Pancreas (tissue), 10 donors: ENCODE results near the gene CACNA2D3. TPM values are rescaled to one million over a fixed set of nuclear protein-coding genes. Genes with fewer than 3 reads are reported as not detected.

Experiments
- ATAC-seq, 4 donors: fragments of 200-7000 bp; cut with Tn5 transposase; one replicate each; pipeline versions ENCODE4 v1.8.0 to v1.9.1; 2020; ENCODE audit warnings: mild to moderate bottlenecking in 4 of 4, moderate library complexity in 4 of 4
- DNase-seq, 6 donors: peaks; one replicate each; pipeline ENCODE4 v3.0.0-alpha.2; 2020
- FAIRE-seq: peaks from 2 replicates; lab custom pipeline; 2012; peaks lifted over from hg19 to GRCh38; lab: Jason Lieb, UNC
- H3K27ac ChIP-seq, 4 donors: fragments of 200-600 bp; sonication (generic); 1 replicate in 3 of 4; 2 replicates in 1 of 4; pipeline versions ENCODE4 v1.5.0 to v1.8.0; 2020
- H3K27me3 ChIP-seq, 4 donors: fragments of 200-600 bp; one replicate each; pipeline ENCODE4 v1.8.0; 2021
- H3K36me3 ChIP-seq, 3 donors: fragments of 200-600 bp; sonication (generic) in 1 of 3; one replicate each; pipeline versions ENCODE4 v1.5.0 to v1.8.0; 2020 to 2021
- H3K4me1 ChIP-seq, 3 donors: fragments of 200-600 bp; one replicate each; pipeline ENCODE4 v1.8.0; 2021
- H3K4me3 ChIP-seq, 4 donors: fragments of 200-600 bp; sonication (generic) in 2 of 4; one replicate each; pipeline versions ENCODE4 v1.5.0 to v1.8.0; 2020 to 2021
- H3K9me3 ChIP-seq, 4 donors: fragments of 200-600 bp; one replicate each; pipeline ENCODE4 v1.8.0; 2021
- CTCF ChIP-seq, 4 donors: fragments of 200-600 bp; sonication (generic) in 3 of 4; IDR thresholded peaks; one replicate each; pipeline versions ENCODE4 v1.5.0 to v1.8.0; 2021; ENCODE audit warnings: antibody characterized with exemption in 4 of 4
- WGBS, 2 donors: extraction: QIAGEN DNeasy Blood & Tissue Kit; methylation state at CpG; one replicate each; pipeline ENCODE4 v1.1.7; 2013; 5-methylcytosine and 5-hydroxymethylcytosine counted together
- intact Hi-C, 3 donors: fragments of 100-400 bp; cut with DNase I; formaldehyde crosslinking; loops; one replicate each; pipeline versions ENCODE4 v1.11.1 to v1.14.2; 2022
- polyA plus RNA-seq, 2 donors: library from polyadenylated mRNA; stranded (reverse); fragments of 200-250 nt; gene quantifications; one replicate each; pipeline ENCODE4 v1.2.3, GENCODE V29; 2013
- total RNA-seq, 6 donors: library from RNA; stranded (reverse); fragmentation: NEBNext Ultra II Directional in 4 of 6; extraction: Animal tissue kit (Norgen Biotek cat#: 25700) in 4 of 6; gene quantifications; one replicate each; pipeline versions ENCODE4 v1.2.1 to v1.2.4, GENCODE V29; 2021 to 2023
- donor health status: healthy with polysubstance abuse.
- donor health status: DM: no; HTN: no; CAD: no; lungs with moderate emphysema.
- donor health status: DM: no; HTN: no; CAD: no.
- donor health status: control.
- donor health status: control.
- donor health status: Bipolar disorder and iron deficiency.
- donor health status: DM: yes; HTN: yes; CAD: no.
- donor health status: DM: no; HTN: no; CAD: no.
- donor health status: DM: no; HTN: no; CAD: no.
- donor health status: DM: yes; HTN: yes; CAD: no.

Gene CACNA2D3
- total and polyA plus RNA-seq, 8 donors: 0.19 to 0.75 (median 0.37) TPM; not detected in 2

- intact Hi-C loops: no loop called here
- no peak for FAIRE-seq
- H3K27me3 ChIP-seq: no peaks in the 10 kb centered on the region
- TF ChIP-seq CTCF (IDR thresholded peaks at IDR 0.05): no peak
- no peak for ATAC-seq
- no peaks in the 10 kb centered on the region for H3K9me3 ChIP-seq
- no peak overlapping the region for H3K4me3 ChIP-seq
- no peaks in the 10 kb centered on the region for H3K4me1 ChIP-seq
- DNase-seq: no peak
- no peak overlapping the region for H3K27ac ChIP-seq
- H3K36me3 ChIP-seq: no peaks in the 10 kb centered on the region
Measured at GRCh38 chr3:54476891-54477290, 354.5 kb downstream of the CACNA2D3 start.

GRCh38 chr3:54481606-54482365 lies 359.4 kb downstream of the CACNA2D3 start:
- intact Hi-C loops: no loop called here
- ATAC-seq: no peak
- Histone ChIP-seq H3K36me3 (no peaks in the 10 kb centered on the region), H3K4me1 (no peaks in the 10 kb centered on the region), H3K9me3 (no peaks in the 10 kb centered on the region), H3K4me3 (no peak overlapping the region), H3K27ac (no peak overlapping the region), H3K27me3 (peaks cover 0 to 5% (median 0%) of the 10 kb centered on the region in 4 donors)
- no peak for TF ChIP-seq CTCF (IDR thresholded peaks at IDR 0.05)
- 57 to 65% methylated on average over 8 of the region's 8 CpGs for WGBS, 2 donors
- DNase-seq: no peak
- no peak for FAIRE-seq

- 74 to 82% methylated on average over 6 of the region's 6 CpGs for WGBS, 2 donors
- intact Hi-C loops: no loop called here
Measured at GRCh38 chr3:54484334-54484733, 362.0 kb downstream of the CACNA2D3 start.

GRCh38 chr3:54486317-54486716 lies 364.0 kb downstream of the CACNA2D3 start:
- ATAC-seq (no peak), FAIRE-seq (no peak), DNase-seq (no peak)
- no peaks in the 10 kb centered on the region for H3K9me3 ChIP-seq
- peaks cover 0 to 5% (median 0%) of the 10 kb centered on the region in 4 donors for H3K27me3 ChIP-seq
- WGBS, 2 donors: 66 to 69% methylated on average over 1 of the region's 1 CpG
- H3K36me3 ChIP-seq: no peaks in the 10 kb centered on the region
- H3K27ac ChIP-seq: no peak overlapping the region
- no peak overlapping the region for H3K4me3 ChIP-seq
- H3K4me1 ChIP-seq: no peaks in the 10 kb centered on the region
- intact Hi-C loops: no loop called here
- no peak for TF ChIP-seq CTCF (IDR thresholded peaks at IDR 0.05)

More at GRCh38 chr3:54484334-54484733, 362.0 kb downstream of the CACNA2D3 start:
- H3K4me3 ChIP-seq: no peak overlapping the region
- H3K27me3 ChIP-seq: peaks cover 0 to 5% (median 0%) of the 10 kb centered on the region in 4 donors
- FAIRE-seq (no peak), DNase-seq (no peak), ATAC-seq (no peak)
- no peaks in the 10 kb centered on the region for H3K4me1 ChIP-seq
- no peak for TF ChIP-seq CTCF (IDR thresholded peaks at IDR 0.05)
- H3K9me3 ChIP-seq: no peaks in the 10 kb centered on the region
- H3K36me3 ChIP-seq: no peaks in the 10 kb centered on the region
- H3K27ac ChIP-seq: no peak overlapping the region

GRCh38 chr3:54488297-54488696 lies 365.9 kb downstream of the CACNA2D3 start:
- ATAC-seq (no peak), FAIRE-seq (no peak), DNase-seq (no peak)
- intact Hi-C loops: no loop called here
- TF ChIP-seq CTCF (IDR thresholded peaks at IDR 0.05): no peak
- H3K27me3 ChIP-seq: no peaks in the 10 kb centered on the region
- H3K27ac ChIP-seq: no peak overlapping the region
- H3K9me3 ChIP-seq: no peaks in the 10 kb centered on the region
- H3K36me3 ChIP-seq: no peaks in the 10 kb centered on the region
- no peaks in the 10 kb centered on the region for H3K4me1 ChIP-seq
- 71 to 86% methylated on average over 5 of the region's 5 CpGs for WGBS, 2 donors
- no peak overlapping the region for H3K4me3 ChIP-seq
